SK-MEL-5 (cell line): ENCODE measurements around the gene SRGAP2B. TPM values are rescaled to one million over a fixed set of nuclear protein-coding genes. Genes with fewer than 3 reads are reported as not detected.
"Not testable (repeated sequence)": the region's sequence is repeated elsewhere in the genome, so short reads cannot be mapped to it uniquely, and the experiment has no call there.

Experiments
- DNase-seq: peaks from one replicate; pipeline ENCODE4 v3.0.0-alpha.2; 2016; ENCODE audit warnings: low read depth, low spot score
- in situ Hi-C: cut with HindIII; loops from 2 replicates; pipeline ENCODE4 v1.10.0; 2016; ENCODE audit warnings: low sequenced_read_pairs, high pct_unique_total_duplicates, low pct_unique_long_range_greater_than_20kb
- total RNA-seq: library from RNA; depleted of rRNA; stranded (reverse); fragments of >200 nt; shearing (Covaris generic); gene quantifications from 2 replicates; pipeline ENCODE4 v1.2.3, GENCODE V29; 2014

SRGAP2B gene
- total RNA-seq, 1 experiment from 2014 or later: 41.4 TPM

DNA sequence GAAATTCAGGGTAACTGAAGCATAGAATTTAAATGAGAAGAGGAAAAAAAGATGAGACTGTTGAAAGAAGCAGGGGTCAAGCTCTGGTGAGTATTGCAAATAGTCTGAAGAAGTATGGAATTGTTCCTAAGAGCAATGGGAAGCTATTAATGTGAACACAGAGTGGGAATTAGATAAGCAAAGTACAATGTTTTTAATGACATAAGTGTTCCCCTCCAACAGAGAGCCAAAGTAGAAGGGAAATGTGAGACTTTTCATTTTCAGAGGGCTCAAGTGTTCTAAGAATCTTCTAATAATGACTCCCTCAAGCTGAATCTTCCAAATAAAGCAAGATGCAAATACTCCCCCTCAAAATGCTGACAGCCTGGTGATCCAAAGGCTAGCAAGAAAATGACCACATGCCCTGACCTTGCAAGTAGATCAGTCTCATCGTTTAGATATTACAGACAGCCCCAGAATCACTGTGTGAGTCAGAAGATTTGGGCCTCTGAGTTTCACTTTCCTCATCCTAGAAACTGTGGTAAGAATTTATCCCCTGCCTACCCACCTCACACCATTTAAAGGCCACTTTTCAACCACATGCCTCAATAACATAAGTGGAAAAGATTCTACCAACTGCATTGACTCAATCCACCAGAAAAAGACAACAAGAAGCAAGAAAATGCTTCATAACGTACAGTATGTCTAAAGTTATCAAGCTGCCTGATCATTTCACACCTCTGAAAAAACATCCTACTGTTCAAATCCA lies 79.2 kb downstream of the SRGAP2B start:
- in situ Hi-C loops, DNase-seq: not testable (repeated sequence)

DNA sequence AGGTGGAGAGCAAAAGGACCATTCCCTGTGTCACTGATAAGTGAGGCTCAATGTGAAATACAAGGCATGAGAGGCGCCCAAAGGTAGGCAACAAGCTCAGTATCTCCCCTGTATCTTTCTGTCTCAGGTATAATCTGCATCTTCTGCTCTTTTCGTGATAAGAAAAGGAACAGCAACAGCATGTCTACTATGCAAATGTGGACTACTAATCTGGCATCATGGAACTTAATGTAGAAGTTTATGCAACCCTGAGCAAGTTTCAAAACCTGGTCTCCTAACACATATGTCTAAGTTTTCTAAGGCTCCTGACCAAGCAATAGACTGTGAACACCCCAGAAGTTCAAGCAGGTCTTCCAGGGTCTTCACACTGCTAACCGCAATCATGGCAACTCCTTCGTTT lies 81.8 kb downstream of the SRGAP2B start:
- DNase-seq, in situ Hi-C loops: not testable (repeated sequence)

DNA sequence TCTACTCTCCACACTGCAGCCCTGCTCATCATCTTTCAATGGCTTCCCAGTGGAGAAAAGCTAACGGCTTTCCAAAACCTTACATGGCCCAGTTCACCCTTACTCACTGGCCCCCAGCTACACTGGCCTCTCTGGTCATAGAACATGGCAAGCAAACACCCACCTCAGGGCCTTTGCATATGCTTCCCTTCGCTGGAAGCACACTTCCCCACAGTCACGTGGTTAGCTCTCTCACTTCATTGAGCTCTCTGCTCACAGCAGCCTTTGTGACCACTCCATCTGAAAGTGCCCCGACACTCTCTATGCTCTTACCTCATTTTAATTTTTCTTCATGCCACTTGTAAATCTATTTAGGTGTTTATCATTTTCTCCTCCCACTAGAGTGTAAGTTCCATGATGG lies 83.3 kb downstream of the SRGAP2B start:
- DNase-seq, in situ Hi-C loops: not testable (repeated sequence)

DNA sequence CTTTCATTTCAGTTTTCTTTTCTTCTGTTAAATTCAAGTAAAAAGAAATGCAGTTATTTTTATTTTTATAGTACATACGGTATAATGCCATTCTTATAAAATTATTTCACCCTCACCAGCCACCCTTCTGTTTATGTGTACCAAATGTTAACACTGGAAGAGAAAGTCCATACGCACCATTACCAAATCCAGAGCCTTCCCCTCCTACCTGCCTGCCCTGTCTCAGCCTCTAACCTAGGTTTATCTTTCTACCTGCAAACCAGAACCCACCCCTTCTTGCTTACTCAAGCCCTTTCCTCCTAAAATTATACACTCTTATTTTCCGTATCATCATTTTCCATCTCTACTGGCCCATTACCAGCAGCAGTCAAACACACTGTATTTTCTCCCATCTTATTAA lies 84.5 kb downstream of the SRGAP2B start:
- in situ Hi-C loops, DNase-seq: not testable (repeated sequence)

DNA sequence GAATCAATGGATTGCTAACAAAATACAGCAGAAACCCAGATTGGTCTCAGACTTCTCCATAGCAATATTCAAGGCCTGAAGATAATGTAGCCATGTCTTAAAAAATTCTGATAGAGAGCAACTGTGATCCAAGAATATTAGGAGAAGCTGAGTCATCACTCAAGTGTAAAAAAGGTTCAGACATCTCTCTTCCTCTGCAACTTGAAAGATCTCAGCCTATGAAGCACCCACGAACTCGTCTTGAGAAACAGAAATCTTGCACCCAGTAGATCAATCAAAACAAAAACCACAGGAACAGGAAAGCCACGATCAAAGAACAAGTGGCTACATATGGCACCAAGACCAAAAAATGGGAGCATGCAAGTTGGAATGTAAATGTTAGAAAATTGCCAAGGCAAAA lies 85.2 kb downstream of the SRGAP2B start:
- DNase-seq, in situ Hi-C loops: not testable (repeated sequence)

DNA sequence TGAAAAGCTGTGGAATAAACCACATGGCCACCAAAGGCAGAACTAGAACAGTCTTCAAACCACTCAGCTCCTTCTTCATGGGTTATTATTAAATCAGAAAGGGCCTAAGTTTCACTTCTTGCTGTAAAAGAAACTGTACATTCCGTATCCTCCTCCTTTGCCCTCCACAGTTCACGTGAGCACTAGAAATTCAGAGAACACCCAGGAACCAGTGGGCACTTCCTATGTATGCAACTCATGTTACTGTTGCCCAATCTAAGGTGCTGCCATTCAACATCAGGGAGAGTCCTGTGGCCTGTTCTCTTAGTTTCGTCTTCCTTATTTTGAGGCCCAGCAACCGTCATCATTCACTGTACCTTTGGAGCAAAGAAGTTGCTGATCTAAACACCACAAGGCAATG lies 86.7 kb downstream of the SRGAP2B start:
- DNase-seq, in situ Hi-C loops: not testable (repeated sequence)

DNA sequence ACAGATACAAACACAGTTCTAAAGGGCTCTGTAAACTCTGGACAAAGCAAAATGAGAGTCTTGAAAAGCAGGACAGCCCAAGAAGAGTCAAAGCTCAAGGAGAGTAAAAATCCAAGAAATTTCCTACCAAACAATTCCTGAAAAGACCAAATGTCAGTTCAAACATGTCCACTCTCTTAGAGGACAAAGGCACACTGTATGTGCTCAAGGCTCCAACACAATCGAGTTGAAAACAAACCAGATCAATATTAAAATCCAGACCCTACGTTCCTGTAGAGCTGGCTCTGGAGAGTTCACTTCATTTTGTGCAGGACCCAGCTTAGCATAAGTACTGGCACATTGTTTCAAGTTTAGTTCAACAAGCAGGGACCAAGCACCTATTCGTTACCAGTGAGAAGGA lies 90.0 kb downstream of the SRGAP2B start:
- DNase-seq, in situ Hi-C loops: not testable (repeated sequence)

DNA sequence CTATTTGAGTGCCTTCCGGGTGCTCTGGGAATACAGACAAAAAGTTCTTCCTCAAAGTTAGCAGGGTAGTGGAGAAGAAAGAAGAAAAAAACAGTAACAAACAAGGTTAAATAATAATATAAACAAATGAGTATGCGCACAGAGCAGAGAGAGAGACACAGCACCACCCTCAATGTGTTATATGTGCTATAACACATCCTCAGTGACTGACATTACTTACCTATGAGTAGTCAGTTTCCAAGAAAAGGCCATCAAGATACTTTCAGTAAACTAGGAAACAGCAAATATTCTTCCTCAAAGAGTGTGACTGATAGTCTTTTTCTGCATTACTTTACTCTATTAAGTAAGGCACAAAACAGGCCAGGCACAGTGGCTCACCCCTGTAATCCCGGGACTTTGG lies 93.7 kb downstream of the SRGAP2B start:
- DNase-seq, in situ Hi-C loops: not testable (repeated sequence)

DNA sequence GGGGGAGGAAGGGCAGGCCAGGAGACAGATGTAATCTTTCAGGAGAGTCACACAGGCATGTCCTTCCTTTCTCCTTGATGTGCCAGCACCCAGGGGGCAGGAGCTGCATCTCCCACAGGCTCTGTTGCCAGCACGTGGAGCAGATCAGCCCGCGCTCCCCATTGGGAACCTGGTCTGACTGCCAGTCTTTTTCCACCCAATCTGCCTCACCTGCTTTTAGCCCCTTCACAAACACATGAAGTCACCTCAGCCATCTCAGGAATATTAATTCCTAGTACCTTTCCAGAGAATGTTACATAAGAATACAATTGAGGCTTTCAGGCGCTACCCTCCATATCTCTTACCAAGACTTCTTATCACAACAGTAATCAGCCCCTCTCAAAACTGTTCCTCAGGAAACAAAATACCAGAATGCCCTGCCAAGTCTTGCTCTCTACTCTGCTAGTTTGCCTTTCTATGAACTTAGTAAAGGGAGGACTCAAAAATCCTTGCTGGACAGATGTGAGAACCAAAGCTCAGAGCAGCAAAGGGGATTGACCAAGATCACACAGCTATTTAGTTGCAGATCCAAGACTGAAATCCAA lies 94.3 kb downstream of the SRGAP2B start:
- in situ Hi-C loops, DNase-seq: not testable (repeated sequence)

DNA sequence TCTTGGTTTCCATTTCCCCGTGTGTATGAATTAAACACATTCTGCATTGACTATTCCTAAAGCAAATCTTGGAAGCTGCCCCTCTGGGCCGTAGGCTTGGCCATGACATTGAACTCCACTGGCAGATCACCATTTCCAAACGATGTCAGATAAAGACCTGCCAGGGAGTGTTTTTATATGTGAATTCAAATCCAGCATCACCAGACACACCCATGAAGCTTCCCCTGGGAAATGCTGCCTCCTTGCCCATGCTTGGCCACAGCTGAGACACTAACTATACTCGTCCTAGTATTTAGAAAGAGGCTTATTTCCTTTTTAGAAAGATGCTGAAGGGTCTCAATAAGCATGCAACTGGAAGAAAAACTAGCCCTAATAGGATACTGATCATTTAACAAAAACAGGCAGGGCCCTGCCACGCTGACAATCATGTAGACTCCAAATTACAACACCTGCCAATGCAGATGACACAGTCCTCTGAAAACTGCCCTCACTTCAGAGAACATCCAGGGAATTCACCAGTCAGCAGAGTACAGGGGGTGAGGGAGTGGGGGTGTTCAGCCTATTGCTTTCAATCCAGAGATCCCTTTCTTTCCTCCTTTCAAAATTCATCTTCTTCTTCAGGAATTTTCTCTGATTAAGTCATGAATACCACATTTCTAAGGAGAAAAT lies 94.9 kb downstream of the SRGAP2B start:
- in situ Hi-C loops, DNase-seq: not testable (repeated sequence)

DNA sequence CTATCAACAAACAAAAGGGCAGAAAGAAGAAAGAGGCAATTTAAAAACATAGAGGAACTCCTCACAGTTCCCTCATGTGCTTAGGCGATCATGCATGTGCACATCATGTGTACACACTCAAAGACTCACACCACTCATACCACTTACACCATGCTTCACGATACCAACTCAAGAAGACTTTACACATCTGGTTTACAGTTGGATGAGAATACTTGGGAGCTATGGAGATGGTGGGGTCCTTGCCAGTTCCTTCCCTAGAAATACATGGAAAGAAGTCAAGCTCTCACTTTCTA lies 96.2 kb downstream of the SRGAP2B start:
- DNase-seq: peak; percentile 28
- in situ Hi-C loops: not testable (repeated sequence)

DNA sequence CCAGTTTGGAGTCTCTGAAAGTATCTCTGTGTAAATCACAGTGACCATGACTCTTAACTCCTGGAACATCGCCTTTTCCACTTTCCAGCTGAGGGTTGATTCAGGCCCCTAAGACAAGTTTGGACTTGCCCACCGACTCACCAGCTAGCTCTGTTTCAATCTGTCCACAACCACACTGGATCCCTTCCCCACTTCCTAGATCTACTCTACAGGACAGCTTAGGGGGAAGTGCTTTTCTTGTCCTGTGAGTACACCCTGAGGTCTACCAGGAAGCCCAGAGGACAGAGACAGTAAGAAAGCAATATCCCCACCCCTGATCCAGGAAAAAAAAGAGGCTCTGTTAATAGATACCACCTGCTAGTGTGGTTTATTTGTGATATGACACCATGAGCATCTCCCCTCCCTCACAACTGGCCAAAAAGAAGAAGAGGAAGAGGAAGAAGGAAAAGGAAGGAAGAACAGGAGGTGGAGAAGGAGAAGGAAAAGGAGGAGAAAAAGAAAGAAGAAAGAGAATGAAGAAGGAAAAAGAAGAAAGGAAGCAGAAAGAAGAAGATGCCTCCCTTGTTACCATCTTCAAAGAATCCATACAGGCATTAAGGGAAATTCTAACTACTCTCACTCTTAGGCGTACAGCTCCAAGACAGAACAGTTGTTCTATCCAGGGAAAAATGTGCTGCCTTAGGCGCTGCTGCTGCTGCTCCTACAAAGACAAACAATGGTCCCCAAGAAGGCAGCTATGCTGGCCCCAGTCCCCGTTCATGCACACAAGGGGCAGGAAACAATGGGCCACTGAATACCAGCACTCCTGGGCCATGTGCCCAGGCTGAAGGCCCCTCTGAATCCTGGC lies 96.8 kb downstream of the SRGAP2B start:
- in situ Hi-C loops: not testable (repeated sequence)
- peak; percentile 52 for DNase-seq

DNA sequence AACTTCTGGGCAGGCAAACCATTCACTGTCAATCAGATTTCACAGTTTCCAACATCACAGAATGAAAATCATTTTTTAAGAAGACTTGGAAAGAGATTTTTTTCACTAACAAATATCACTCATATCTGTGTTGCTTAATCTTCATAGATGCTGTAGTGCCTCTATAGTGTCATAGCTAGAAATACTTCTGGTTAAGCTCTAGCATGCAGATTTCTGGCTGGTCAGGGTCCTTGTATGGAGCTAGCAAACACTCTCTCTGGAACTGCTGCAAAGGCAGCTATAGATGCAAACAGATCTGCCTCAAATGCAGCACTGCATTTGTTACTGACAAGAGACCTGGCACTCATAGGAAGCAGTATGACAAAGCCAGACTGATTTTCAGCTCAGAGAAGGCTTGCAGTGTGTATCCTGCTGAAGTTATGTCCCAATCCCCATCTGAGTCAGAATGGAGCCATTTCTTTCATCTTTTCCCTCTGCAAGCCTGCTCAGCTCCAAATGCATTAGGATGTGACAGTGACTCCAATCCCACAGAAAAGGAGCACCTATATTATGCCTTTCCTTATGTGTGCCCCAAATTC lies 99.2 kb downstream of the SRGAP2B start:
- DNase-seq, in situ Hi-C loops: not testable (repeated sequence)

DNA sequence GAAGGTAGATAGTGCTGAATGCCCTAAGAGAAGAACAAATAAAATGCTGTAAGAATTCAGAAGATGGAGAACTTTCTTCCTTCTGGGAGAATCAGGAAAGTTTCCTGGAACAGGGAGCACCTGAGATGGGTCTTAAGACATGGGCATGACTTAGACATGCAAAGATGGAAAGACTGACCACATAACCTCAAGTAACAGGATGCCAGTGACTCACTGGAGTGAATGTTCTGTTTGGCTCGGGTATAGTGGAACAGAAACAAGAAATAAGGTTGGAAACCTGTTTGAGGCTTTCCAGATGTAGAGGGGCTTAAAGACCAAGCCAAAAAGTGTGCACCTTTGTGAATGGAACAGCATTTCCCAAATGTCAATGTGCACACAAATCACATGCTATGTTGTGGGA lies 102.2 kb downstream of the SRGAP2B start:
- in situ Hi-C loops, DNase-seq: not testable (repeated sequence)

DNA sequence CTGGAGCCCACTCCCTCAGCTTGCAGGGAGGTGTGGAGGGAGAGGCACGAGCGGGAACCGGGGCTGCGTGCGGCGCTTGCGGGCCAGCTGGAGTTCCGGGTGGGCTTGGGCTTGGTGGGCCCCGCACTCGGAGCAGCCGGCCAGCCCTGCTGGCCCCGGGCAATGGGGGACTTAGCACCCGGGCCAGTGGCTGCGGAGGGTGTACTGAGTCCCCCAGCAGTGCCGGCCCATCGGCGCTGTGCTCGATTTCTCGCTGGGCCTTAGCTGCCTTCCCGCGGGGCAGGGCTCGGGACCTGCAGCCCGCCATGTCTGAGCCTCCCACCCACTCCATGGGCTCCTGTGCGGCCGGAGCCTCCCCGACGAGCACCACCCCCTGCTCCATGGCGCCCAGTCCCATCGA lies 104.5 kb downstream of the SRGAP2B start:
- DNase-seq, in situ Hi-C loops: not testable (repeated sequence)

DNA sequence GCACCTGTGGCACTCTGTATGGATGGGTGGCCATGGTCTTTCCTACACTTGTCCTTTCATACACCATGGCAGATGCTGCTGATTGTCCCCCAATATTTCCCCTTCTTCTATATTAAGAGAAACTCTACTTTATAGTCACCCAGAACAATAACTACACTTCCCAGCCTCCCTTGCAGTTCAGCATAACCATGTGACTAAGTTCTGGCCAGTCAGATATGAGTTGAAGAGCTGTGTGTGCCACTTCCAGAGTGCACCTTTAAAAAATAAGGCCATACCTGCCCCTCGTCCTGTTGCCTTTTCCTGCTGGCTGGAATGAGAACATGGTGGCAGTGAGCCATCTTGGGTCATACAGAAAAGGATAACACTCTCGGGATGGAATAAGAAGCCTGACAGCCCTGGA lies 108.0 kb downstream of the SRGAP2B start:
- in situ Hi-C loops, DNase-seq: not testable (repeated sequence)

DNA sequence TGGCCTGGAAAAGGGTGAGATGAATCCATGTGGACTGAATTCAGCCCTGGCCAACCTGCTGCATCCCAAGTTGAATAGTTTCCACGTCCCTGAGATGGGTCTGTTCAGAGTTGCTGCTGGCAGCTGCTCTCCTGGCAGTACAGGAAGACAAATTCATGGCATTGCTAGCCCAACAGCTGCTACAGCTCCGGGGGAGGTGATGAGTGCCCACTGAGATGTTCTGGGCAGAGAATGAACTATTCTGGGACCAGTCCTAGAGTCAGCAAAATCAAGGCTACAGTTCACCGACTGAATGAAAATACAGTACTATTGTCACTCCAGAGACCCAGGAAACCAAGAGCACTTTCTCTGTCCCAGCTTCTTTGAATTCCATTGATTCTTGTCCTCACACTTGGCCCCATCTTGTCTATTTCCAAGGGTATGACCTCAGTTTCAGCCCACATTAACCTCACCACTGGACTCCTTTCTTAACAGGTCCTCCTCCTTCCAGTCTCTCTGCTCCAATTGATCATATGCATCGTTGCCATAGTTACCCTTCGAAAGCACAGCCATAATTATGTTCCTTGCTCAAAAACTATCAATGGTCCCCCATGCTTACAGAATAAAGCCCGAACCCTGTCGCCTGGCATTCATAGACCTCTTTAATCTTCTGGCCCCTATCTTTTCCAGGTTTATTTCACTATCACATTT lies 108.8 kb downstream of the SRGAP2B start:
- in situ Hi-C loops, DNase-seq: not testable (repeated sequence)
